HG02943 (cell line): ENCODE measurements around the gene TMEM106B.

Source experiments
- ATAC-seq: cut with Tn5 transposase; IDR thresholded peaks from one replicate; pipeline ENCODE4 v1.9.1; 2021; ENCODE audit warnings: mild to moderate bottlenecking, low read depth, moderate library complexity; ENCODE audit not compliant: unreplicated experiment

Gene TMEM106B

DNA sequence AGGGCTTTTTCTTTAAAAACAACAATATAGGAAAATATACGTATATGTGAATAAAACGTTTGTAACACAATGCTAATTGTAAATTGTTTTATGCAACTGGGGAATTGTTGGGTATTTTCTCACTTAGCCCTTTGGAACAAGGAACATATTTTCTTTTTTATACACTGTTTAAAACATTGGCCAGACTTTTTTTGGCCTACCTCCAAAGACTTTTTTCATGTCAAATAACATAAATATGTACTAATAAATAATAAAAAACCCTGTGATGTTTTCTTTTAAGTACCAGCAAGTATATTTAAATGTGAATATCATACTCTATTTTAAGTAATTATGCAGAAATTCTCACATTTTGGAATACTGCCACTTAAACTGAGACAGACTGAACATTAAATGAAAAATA is 15.7 kb downstream of the TMEM106B start:
- no peak for ATAC-seq

DNA sequence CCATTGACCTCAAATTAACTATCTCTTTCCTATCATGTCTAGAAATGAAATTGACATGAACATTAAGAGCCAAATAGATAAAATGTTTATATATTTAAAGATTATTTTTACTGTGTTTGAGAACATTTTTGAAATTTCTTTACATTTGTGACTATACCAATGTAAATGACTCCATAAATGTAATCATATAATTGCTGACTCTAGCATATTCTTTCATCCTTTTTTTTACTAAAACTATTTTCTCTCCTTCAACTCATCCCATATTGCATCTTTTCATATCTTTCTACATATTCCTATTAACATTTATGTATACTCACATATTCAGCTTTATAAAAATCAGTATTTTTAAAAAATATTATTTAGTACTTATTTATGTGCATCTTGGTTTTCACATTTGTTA is 16.9 kb downstream of the TMEM106B start:
- no peak for ATAC-seq

DNA sequence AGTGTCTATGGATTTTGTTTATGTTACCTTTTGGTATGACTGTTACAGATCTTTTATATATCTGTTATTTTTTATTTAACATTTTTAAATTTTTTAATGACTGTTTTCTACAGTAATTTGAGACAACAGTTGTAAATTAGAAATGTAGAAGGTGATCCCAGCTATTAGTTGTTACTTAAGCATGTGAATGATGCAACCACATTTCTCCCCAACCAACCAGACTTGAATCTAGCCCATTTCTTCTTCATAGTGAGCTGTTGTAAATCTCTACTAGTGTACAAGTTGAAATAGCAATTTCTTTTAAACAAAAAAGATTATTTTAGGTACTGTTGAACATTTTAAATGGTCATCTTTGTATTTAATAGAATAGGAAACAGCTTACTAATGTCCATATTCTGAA is 18.0 kb downstream of the TMEM106B start:
- ATAC-seq = no peak

DNA sequence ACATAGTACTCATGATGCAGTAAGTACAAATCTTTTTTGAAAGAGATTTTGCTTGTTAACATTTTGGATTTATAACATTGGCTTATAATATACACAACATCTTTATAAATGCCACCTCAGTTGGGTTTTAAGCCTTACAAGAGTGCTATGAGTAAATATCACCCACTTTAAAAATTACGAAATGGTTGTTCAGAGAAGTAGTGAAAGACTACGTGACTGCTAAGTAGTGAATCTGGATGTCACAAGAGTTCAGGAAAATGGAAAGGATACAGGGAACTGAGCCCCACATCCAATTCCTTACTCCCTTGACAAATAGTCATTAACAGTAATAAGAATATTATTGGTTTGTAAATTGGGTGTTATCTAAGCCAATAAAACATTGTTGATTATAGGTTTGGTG is 20.0 kb downstream of the TMEM106B start:
- ATAC-seq = no peak

DNA sequence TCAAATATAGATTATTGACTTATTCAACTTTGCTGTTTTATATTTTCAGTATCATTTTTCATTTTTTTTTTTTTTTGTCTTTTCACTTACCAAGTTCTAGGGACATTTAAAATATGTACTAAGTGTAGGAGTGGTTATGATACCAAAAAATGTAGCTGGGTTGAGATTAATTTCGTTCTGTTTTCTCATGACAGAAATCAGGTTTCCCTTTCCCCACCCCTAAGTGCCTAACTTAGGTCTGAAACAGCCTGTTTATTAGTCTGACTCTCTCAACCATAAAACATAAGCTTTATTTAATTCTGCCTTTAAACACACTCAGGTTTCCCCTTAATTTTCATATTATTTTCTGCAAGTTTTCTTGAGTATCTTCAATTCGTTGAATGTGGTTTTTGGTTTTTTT is 22.1 kb downstream of the TMEM106B start:
- ATAC-seq = peak; percentile 69

DNA sequence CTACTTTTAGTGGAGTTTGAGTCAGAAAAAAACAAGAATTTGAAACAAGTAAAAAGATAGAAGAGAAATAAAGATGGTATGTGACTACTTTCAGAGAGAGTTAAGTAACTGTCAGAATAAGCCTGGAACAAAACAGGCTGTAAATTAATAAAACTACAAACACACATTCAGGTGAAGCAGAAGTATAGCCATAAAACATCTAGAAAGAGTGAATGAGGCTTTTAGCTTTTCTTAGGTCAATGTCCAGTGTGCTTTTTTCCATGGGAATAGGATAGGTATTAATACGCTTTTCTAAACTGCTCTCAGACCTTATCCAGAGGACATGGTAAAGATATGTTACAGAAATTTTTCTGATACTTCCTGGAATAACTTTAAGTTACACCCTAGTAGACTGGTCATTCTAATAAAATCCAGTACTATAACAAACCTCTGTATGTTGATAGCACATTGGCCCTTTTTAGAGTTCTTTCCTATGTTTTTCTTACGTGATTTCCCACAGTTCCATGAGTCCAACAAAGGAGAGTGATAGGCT is 23.3 kb downstream of the TMEM106B start:
- no peak for ATAC-seq

DNA sequence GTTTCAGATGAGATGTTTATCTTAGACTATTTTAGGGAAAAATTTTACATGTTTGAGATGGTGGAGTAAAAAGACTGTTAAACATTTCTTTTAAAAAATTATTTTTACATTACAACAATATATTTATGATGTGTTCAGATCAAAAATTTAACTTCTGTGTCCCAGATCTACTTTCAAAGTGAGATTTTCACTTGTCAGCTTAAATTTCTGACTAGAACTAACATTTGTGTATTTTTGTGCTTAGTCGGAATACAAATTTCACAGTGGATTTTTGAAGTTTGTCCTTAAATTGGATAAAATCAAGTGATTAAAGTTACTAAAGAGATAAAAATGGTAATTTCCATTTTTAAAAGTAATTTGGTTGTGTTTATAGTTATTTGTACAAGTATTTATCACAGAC is 24.9 kb downstream of the TMEM106B start:
- no peak for ATAC-seq

DNA sequence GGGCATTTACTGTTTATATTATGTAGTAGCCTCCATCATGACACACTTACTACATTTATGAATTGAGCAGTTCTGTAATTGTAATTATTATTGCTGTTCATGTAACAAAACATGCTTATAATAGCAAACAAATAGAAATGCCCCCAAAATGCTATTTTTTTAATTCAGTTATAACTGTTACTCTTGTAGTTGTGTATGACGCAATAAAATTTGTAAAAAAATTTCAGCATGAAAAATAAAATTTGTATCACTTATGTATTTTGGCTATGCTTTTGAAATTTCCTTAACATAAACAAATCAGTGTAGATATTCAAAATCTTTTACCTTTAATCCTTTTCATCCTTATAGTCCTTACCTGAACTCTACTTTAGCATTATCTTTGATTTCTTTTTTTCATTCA is 25.9 kb downstream of the TMEM106B start:
- no peak for ATAC-seq

DNA sequence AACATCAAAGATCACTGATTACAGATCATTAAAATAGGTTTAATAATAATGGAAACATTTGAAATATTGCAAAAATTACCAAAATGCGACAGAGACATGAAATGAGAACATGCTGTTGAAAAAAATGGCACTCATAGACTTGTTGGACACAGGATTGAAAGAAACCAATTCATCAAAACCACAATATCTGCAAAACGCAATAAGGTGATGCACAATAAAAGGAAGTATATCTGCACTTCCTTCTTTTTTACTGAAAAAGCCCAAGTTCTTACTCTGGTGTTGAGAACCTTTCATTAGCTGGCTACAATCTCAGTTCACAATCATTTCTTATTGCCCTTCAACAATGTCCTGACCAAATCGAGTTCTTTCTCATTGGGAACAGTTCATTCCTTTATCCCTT is 28.7 kb downstream of the TMEM106B start:
- no peak for ATAC-seq

DNA sequence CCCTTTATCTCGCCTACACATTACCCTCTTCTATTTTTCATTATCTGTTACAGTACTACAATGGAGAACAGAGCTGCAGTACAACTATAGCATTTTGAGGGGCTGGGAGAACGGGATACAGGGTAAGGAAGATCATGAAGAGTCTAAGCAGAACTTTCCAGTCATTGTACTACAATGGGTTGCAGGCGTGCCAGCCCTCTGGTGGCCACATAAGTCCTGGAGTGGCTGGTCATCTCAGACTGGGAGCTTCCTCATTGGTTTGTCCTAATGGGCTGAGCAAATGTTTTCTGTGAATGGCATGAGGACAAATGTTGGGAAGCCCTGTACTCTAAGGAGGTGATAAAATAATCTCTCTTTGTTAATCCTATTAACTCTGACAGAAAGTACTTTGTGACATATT is 33.0 kb downstream of the TMEM106B start:
- ATAC-seq = no peak

DNA sequence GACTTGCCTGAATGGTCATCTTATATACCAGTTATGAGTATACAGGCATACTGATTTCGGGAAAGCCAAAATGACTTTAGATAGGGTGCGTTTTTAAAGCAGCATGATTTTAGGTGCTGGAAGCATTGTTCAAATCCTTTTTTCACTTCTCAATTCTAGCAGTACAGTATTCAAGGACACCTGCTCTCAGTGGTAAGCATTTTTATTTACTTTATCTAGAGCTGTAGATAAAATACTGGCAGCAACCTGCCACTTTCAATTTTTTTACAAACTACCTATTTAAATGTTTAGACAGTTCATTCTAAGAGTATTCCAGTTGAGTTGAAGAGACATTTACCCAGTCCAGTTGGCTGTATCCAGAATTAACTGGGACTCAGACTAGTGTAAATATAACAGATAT is 33.6 kb downstream of the TMEM106B start:
- ATAC-seq = no peak

DNA sequence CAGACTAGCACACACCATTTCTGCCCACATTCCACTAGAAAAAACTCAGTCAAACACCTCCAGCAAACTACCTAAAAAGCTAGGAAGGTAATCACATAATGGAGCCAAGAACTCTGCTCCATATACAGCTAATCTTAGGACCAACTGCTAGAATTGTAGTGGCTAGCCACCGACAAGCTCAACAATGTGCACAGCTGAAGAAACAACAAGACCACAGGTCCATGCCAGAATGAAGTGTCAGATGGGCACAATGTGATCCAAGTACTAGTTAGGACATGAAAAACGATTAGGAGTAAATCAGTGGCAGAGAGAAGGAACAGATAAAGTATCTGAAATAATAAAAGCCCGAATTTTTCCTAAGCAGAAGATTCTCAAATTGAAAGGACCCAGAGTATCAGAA is 38.6 kb downstream of the TMEM106B start:
- no peak for ATAC-seq

DNA sequence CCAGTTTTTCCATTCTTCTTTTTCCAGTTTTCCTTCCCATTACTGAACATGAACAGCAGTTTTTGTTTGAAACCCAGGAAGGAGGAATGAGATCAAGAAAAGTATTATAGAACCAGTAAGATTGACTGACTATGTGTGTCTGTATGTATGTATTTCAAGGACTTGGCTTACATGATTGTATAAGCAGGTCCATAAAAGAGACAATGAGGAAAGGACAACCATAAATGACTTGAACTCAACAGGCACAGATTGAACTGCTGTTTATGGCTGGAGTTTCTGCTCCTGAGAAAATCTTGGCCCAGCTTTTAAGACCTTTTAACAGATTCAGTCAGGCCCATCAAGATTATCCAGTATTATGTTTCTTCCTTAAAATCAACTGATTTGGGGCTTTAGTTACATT is 39.1 kb downstream of the TMEM106B start:
- ATAC-seq = no peak

DNA sequence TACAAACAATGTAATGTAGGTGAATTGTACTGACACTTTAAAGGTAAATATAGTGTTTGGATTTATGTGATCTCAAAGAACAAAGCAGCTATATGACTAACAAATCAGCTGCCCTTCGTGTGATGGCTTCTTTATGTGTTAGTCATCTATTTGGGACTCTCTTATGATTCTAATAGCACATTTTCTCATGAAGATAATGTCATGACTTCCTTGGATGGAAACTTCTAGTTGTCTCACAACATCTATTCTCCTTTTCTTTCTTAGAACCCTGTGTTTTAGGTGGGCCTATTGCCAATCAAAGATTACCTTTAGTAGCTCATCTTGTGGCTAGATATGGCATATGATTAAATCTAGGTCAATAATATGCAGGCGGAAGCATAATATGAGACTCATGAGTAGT is 45.0 kb downstream of the TMEM106B start:
- ATAC-seq = no peak

DNA sequence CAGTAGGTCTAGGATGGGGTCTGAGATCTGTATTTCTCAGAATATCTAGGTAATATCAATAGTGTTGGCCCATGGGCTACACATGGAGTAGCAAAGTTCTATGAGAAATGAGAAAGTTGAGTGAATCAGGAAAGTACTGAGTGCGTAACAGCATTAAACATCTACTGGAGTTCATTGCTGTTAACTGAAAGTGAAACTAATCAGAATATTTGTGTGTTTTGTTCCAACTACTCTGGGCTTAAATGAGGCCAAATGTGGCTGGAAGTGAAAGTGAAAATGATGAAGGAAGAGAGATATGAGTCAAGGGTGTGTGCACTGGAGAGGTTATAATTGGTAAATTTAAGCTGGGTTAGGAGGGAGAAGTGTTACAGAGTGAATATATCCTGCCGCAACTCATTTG is 46.5 kb downstream of the TMEM106B start:
- ATAC-seq = peak; percentile 100

DNA sequence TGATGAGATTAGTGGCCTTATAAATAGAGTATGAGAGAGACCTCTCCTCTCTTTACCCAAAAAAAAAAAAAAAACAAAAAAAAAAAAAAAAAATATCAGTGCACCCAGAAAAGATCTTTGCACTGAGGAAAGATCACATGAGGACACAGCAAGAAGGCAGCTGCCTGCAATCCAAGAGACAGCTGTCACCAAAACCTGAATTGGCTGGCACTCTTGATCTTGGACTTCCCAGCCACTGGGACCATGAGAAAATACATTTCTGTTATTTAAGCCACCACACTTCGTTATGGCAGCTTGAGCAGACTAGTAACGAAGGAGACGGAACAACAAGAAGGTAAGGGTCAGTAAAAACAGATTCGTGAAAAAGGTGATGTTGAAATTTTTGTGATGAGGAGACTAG is 47.0 kb downstream of the TMEM106B start:
- no peak for ATAC-seq

DNA sequence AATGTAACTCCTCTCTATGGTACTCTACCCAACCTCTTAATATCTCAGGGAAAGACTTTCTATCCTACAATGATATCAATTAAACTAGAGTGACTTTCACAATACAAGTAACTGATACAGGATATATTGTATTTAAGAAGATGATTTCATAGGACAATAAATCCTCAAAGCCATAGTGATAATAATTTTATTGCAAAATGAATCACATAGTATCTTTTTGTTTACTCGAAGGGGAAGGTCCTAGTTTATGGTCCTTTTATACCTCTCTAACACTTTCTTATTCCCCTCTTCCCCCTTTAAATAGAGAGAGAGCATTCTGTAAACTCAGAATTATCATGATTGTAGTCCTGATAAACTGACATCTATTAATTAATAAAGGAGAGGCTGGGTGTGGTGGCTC is 56.4 kb downstream of the TMEM106B start:
- no peak for ATAC-seq

DNA sequence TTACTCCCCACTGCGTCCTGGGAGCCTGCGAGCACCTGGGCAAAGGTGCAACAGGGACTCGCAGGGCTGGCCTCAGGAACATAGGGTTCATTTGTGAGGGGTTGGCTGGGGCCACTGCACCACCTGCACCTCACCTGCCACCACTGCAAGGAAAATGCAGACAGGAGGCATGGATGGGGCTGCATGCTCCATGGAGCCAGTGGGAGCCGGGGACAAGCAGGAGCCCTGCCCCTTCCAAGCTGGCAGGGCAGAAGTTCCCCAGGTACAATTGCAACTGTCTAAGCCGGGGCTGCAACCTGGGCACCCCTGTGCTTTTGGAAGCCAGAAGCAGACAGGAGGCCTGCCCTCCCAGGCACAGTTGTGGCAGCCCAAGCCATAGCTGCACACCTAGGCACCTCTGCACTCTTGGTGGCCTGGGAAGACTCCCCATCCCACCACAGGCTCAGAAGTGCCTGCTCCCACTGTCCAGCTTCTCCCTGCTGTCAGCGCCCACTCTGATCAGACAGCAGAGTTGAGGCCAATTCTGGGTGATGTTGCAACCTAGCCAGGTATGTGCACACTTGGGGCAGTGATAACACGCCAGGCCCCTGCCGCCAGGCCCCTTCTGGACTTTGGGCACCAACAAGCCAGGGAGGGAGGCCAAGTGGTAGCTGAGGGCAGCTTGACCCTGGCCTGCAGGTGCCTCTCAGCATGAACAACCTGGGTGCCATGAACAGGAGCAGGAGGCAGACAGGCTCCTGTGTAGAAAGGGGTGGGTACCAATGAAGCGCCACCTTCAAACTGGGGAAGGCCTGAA is 58.2 kb downstream of the TMEM106B start:
- ATAC-seq = no peak

DNA sequence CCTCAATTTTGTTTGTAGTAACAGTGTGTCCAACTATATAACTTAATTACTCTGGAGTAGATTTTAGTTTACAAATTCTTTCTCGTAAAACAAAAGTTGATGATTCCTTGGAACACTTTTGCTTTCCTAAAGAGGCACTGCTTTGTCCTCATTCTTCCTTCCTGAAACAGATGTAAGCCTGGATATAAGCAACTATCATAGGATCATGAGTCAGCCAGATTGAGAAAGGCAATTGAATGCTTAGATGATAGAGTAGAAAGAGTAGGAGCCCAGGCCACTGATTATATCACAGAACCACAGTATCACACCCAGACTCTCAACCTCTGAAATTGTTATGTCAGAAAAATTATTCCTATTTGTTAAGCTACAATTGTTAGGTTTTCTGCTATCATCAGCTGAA is 69.9 kb downstream of the TMEM106B start:
- ATAC-seq = no peak

DNA sequence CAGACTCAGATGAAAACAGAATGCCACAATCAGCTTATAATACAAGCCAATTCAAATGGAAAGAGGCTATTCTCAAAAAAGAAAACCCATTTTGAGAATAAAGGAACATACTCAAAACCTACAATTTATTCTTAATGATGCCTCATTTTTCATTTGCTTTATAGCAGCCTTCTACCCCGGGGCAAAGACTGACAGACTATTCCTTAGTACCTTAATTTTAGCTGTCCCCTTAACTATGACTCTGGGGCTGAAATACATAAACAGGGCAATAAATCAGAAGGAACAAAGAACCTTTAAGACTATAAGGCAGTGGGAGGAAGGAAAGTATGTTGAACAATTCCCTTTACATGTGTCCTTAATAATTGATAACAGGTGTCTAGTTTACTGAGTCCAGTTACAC is 76.8 kb downstream of the TMEM106B start:
- no peak for ATAC-seq

DNA sequence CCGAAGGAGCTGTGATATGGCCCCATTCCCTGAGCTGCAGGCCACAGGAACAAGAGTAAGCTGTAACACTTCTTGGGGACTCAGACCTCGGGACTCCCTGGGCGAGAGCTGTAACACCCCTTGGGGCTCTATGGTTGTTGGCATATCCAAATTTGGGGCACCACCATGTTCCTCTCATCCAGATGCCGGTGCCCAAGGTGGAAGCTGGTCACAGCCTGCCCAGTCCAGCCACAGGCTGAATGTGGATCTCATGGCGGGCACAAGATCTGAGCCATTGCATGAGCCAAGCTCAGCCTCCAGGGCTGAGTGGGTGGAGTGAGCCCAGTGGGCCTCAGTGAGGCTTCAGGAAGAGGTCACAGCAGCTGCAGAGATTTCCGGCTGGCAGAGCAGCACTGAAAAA is 78.9 kb downstream of the TMEM106B start:
- no peak for ATAC-seq

DNA sequence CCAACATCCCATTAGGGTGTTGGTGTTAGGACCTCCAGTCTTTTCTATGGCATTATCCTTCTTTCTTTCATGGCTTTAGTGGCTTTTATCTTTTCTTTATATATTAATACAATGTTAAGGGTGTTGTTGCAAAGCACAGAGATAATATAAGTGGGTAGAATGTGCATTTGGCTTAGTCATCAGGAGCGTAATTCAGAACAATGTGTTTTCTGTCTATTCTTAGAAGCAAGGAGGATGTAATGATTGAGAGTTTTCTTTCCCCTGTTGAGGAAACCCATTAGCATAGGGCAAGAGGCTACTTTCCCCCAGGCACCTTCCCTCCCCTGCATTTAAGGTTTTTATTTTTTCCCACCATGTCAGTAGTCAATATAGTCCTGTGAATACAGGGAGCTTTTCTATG is 79.7 kb downstream of the TMEM106B start:
- no peak for ATAC-seq

DNA sequence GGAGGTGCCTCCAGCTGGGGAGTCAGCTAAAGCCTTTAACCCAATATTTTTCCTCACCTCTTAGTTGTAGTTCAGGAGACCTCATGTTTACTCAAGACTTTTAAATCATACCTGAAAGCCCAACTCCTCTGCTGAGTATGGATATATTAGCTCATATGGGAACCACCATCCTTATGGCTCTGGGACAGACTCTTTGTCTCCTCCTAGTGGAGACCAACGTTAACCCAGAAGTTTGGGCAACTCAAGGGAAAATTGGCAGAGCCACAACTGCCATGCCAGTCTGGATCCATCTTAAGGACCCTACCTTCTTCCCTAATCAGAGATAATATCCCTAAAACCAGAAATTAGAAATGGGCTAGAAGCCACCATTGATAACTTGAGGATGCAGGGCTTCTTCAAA is 80.8 kb downstream of the TMEM106B start:
- ATAC-seq = no peak
